Colon (tissue), 2 donors: ENCODE measurements around the gene DDX6.

Experiments
- FAIRE-seq: peaks from 2 replicates; lab custom pipeline; 2012; peaks lifted over from hg19 to GRCh38; lab: Jason Lieb, UNC
- donor health status: control.
- donor health status: control.

The DDX6 gene

GRCh38 chr11:118703563-118704106 lies 87.3 kb downstream of the DDX6 start:
- FAIRE-seq, result no peak

- FAIRE-seq, result no peak
Observed at GRCh38 chr11:118699506-118700220, 91.3 kb downstream of the DDX6 start.
